DMS153 (cell line): ENCODE data around the gene CACNA2D4.

Experiments used
- DNase-seq: peaks from one replicate; lab custom pipeline; 2025; lab: John Stamatoyannopoulos, UW

The CACNA2D4 gene

DNA sequence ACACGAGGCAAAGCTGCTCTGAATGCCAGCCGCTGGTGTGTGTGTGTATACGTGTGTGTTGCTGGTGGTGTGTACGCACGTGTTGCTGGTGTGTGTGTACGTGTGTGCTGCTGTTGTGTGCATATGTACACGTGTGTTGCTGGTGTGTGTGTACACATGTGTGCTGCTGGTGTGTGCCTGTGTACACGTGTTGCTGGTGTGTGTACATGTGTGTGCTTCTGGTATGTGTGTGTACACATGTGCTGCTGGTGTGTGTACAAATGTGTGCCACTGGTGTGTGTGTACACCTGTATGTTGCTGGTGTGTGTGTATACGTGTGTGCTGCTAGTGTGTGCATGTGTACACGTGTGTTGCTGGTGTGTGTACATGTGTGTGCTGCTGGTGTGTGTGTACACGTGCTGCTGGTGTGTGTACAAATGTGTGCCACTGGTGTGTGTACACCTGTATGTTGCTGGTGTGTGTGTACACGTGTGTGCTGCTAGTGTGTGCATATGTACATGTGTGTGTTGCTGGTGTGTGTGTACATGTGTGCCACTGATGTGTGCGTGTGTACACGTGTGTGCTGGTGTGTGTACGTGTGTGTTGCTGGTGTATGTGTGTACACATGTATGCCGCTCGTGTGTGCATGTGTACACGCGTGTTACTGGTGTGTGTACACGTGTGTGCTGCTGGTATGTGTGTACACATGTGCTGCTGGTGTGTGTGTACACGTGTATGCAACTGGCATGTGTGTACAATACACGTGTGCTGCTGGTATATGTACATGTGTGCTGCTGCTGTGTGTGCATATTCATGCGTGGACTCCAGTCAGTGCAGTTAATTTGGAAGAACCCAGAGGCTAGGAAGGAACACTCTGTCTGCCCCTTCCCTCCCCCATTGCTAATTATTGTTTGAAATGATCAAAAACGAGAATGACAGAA is 47.2 kb downstream of the CACNA2D4 start:
- no peak for DNase-seq

DNA sequence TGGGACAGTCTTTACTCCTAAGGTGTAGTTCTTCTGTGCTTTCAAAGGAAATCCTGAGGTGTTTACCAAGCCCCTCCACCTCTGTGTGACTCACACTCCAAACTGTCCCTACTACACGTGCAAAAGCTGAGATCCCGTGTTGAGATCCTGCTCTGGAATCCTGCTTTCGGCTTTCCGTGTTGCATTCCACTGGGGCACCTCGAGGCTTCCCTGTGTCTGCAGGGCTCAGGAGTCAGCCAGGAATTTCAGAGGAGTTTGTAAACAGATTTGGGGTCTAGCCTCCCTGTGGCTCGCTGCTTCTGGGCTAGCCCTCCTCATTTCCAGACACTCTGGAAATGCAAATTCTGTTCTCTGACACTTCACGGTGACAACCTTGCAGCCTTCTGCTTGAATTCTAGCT is 48.4 kb downstream of the CACNA2D4 start:
- no peak for DNase-seq

DNA sequence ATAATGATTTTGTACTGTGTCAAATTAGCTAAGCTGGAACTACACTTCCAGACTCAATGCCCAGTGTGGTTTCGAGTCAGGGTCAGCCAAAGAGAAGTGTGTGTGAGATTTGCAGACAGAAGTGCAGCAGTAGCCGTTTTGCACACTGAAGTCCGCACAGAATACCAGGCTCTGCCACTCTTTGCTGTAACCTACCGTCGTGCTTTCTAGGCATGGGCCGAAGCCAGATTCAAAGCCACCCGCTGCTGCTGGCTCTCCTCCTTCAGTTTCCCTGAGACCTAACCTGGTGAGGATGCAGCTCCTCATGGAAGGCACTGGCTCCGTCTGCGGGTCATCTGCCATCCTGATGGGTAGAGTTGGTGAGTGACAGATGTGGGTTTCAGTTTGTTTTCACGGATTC is 49.3 kb downstream of the CACNA2D4 start:
- DNase-seq, result no peak

DNA sequence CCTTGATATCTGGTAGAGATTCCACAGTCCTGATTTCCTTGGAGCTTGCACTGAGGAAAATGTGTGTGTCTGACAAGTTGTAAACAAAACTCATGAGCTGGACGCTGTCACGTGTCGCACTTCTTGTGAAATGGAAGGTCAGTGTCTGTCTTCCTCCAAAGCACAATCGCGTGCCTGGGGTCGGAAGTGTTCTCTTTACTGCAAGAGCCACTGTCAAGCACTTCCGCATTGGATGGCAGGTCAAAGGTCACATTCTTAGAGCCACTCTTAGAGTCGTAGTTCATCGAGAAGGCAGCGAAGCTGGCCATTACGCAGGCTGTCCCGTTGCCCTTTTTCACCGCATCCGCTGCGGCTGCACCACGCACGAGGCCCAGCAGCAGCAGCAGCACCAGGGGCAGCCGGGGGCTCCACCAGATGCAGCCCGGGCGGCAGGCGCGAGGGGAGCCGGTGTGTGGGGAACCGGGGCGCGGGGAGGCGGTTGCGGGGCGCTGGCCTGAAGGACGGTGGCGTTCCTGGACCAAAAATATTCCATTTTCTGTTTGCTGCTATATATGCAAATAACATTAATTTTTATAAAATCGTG is 53.1 kb downstream of the CACNA2D4 start:
- DNase-seq, result no peak

DNA sequence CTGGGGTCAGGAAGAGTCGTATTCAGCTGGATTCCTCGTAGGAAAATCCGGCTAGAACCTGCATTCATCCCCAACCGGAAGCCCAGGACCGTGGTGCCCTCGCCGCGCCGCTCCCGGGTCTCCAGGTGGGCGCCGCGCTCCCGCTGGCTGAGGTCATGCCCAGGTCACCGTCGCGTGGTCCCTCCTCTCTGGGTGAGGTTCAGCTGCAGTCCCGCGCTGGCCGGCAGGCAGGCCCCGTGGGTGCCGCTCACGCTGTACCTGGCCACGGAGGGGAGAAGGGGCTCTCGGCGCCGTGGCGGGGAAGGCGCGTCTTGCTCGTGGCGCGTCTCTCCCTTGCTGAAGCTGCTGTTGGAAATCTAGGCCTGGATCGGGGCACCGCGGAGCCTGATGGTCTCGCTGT is 53.6 kb downstream of the CACNA2D4 start:
- no peak for DNase-seq

DNA sequence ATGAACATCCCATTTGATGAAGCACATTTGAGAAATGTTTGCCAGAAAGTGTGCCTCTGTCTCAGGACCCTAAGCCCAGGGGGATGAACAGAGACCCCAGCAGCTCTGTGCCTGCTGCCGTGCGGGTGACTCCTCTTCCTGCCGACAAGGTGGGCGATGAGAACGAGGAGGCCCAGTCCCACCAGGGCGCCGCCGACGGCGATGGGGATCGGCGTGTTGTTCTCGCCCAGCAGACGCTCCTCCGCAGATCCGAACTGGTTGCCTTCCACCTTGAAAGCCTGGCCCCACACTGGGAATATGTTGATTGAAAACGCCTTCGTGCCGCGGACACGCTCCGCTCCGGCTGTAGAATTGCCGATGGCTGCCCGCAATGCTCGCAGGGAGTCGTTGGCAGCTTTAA is 54.0 kb downstream of the CACNA2D4 start:
- no peak for DNase-seq

DNA sequence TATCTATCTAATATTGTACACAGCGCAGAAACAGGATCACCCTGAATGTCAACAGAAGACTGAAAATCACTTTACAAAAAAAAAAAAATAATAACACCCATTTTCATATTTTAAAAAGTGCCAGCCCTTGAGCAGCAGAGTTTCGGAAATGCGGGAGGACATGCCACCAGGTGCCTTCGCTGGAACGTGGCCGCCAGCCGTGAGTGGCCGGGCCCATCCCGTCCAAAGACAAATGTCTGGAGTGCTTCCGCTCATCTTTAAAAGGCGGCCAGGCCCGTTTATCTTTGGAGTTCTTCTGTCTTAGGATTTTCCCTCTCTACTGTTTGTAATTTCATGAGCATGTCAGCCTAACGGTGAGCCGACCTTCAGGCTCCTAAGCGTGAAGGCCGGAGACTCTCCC is 54.6 kb downstream of the CACNA2D4 start:
- DNase-seq, result no peak

DNA sequence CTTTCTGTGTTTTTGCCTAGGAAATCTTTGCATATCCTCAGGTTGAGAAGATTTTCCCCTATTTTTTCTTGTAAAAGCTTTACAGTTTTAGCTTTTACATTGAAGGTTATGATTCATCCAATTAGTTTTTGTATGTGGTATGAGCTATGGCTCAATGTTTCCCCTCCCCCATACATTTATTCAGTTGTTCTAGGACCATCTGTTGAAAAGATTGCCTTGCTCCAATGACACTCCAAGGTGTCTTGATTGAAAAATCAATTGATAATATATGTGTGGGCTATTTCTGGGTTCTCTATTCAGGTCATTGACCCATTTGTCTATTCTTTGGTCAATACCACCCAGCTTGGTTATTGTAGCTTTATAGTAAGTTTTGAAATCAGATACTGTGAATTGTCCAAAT is 55.5 kb downstream of the CACNA2D4 start:
- DNase-seq, result no peak

DNA sequence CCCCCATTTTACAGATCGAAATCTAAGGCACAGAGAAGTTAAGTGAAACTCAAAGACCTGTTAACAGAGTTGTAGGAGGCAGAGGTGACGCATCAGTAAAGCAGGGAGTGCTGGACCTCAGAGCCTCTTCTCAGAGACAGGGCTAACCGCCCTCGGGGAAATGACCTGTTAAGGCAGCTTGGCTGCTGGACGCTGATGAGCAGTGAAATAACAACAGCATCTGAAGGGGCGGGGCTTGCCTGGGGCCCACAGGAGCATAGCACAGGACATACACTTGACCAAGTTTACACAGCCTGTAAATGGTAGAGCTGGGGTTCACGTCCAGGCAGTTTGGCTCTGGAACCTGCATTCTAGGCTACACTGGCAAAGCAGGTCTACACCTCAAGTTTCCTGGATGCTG is 58.8 kb downstream of the CACNA2D4 start:
- no peak for DNase-seq

DNA sequence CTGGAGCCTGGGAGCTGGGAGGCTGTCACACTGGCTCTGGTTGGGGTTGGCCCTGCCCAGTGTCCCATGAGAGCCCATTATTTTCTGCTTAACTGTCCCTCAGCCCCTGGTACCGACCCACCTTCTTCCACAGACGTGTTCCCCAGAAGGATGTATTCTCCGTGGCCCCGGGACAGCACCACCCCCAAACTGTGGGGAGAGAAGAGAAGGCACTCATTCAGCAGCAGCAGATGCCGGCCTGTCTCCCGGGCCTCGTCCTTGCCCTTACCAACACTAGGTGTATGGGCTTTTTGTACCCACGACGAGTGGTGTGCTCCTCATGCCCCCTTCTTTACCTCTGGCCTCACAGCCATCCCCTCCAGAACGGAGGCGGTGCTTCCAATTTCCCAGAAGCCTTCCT is 60.0 kb downstream of the CACNA2D4 start:
- DNase-seq, result no peak

DNA sequence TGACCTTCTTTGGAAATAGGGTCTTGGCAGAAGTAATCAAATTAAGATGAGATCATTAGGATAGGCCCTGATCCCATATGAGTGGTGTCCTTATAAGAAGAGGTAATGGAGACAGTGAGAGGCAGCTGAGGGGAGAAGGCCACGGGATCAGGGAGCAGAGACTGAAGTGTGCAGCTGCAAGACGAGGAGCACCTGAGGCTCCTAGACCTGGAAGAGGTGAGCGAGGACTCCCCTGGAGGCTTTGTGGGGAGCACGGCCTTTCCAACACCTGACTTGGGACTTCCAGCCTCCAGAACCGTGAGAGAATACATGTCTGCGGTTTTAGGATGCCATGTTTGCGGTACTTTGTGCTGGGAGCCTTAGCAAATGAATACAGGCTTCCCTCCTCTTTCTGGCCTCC is 60.6 kb downstream of the CACNA2D4 start:
- DNase-seq, result no peak

DNA sequence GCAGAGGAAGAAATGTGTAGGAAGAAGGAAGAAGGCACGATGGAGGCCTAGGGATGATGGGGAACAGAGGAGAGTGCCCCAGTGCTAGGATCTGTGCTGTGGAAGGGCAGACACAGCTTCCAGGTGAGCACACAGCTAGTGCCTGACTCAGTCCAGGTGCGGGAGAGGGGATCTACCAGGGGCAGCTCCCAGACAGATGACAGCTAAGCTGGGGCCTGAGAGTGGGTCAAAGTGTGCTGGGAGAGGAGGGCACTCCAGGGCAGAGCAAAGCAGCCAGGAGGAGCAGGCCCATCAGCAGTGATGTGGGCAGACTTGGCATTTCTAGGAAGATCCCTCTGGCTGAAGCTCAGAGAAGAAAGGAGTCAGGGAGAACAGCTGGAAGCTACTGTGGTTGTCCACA is 61.4 kb downstream of the CACNA2D4 start:
- no peak for DNase-seq

DNA sequence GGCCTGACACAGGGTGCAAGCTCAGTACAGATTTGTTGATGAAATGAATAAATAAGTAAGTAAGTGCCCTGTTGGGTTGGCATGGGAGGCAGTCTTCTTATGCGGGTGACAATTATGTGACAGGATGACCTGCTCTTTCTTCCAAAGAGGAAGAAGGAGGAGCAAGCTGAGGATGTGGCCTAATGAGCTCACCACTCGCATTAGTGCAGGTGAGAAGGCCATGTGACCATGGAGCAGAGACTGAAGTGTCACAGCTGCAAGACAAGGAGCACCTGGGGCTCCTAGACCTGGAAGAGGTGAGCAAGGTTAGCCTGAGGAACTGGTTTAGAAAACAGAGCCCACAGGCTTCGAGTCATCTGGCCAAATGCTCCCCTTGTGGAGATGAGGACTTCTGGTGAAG is 63.2 kb downstream of the CACNA2D4 start:
- no peak for DNase-seq

DNA sequence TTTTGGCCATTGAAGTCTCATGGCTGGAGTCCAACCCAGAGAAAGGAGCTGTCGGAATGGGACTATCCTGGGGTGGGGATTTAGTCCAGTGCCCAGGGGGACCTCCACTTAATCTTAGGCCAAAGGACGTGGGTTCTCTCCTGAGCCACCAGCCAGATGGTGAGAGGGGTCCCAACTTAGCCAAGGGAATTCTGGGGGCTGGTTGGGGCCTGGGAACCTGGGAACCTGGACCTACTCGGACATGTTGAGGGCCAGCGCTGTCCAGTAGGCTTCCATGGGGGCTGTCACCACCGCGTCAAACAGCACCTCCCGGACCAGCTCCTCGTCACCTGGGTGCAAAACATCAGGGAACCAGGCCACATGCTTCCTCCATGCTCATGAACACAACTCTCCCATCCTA is 64.7 kb downstream of the CACNA2D4 start:
- no peak for DNase-seq

DNA sequence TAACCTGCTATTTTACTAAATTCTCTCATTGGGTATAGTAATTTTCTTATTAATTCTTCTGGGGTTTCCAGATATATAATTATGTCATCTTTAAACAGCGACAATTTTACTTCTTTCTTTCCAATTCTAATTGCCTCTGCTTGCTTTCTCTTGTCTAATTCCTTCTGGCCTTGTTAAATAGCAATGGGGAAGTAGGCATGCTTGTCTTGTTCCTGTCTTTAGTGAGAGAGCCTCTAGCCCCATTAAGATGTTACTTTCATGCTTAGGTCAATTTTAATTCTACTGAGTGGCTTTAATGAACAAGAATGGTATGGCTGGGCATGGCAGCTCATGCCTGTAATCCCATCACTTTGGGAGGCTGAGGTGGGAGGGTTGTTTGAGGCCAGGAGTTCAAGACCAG is 66.4 kb downstream of the CACNA2D4 start:
- no peak for DNase-seq

DNA sequence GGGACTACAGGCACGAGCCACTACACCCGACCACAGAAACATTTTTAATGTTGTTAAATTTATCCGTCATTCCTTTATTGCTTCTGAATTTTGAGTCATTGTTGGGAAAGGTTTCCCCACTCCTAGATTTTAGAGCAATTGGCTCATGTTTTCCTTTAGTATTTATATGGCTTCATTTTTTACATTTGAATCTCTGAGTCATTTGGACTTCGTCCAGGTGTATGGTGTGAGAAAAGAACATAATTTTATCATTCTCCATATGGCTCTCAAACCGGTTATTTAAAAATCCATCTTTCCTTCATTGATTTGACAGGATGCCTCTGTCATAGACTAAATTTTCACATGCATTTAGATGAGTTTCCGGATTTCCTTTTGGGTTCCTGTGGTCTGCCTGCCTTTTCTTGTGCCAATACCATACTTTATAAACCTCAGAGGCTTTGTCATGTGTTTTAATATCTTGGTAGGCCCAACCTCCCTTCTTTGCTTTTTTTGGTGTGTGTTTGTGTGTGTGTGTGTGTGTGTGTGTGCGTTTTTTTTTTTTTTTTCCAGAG is 67.2 kb downstream of the CACNA2D4 start:
- DNase-seq, result no peak

DNA sequence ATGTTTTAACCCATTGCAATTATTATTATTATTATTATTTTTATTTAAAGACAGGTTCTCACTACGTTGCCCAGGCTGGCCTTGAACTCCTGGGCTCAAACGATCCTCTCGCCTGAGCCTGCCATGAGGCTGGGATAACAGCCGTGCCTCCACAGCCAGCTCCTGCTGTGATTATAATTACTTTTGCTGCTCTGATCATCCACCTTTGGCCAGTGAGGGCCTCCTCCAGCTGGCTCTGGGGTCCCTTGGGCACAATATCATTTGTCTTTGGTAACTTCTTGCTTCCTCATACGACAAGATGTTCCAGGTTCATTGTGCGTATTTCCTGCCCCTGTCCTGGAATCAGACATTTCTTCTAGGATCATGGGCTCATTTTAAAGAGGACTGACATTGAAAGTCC is 69.7 kb downstream of the CACNA2D4 start:
- no peak for DNase-seq

DNA sequence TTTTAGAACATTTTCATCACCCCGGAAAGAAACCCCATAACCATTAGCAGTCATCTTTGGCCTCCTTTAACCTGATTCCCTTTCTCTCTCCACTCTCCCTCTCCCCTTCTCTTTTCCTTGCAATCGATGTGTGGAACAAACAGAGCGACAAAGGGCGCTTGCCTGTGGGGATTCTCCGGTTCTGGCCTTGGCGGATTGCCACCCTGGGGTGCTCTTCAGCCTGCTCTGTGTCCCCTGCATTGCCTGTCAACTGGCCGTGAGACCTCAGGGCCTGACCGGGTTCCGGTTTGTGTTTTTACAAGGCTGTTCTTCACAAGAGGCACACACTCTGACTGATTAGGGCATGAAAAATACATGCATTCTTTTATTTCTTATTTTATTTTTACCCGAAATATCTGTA is 70.3 kb downstream of the CACNA2D4 start:
- peak; percentile 20 for DNase-seq

DNA sequence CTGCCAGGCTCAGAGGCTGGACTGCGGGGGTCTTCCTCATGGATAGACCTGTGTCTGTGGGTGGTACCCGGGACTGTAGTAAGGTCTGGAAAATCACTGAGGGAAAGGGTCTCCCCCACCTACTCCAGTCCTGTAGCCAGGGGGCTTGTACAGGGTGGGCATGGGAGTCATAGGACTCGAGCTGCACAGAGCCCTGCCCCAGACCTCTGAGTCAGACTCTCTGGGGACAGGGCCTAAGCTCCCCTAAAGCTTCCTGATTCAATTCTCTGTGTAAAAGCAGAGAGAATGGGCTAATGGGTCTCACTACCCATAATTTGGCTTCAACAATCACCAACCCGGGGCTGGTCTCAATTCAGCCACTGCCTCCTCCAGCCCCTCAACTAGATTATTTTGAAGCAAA is 71.0 kb downstream of the CACNA2D4 start:
- DNase-seq, result no peak

DNA sequence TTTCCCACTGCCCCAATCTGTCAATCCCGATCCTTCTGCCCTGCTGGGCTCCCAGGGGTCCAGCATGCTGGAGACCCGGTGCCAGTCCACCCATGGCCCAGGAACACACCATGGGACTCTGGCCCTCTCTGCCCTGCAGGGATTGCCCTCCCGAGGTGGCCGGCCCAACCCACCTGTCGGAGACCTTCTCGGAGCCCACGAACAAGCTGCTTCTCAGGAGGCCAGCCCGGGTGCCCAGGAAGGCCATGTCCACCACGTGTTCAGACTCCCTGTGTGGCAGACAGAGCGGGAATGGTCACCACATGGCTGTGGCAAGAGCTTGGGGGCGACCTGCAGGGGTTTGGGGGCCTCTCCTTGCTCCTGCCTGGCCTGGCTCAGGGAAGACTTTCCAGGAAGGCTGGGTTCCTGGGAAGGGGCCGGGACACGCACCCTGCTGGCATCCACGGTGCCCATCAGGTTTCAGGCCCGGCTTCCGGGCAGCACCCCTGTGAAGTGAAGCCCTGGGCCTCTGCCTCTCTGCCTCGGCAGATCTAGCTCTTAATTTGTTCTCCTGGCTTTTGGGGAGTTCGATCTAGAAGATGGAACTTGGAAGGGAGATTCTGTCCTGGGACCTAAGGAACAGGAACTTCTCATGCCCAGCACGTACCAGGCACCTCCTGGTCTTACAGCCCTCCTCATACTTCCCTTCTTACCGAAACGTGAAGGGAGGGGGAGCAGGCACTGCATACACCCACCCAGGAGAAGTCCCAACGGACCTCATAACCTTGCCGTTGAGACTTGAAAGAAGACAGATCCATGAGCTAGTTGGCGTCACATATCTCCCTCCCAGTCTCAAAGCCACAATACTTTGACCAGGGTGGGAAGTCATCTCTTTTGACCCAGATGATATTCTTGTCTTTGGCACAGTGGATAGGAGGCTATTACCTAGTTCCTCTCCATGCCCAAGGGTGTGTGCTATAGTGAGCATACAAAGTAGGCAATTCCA is 71.7 kb downstream of the CACNA2D4 start:
- DNase-seq, result no peak

DNA sequence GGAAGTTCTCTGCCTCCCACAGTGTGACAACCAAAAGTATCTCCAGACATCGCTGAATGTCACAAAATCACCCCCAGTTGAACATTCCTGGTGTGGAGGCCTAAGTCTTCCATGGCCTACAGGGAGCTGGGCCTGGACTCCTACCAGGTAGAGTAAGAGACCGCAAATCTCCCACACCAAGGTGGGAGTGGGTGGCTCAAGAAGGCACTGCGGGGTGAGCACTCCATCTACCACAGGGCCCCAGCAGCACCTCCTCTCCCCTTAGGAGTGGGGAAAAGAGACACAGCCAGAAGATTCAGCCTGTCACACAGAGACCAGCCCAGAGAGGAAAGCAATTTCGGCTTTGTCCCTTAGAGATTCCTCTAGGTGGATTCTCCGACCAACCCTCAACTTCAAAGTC is 72.6 kb downstream of the CACNA2D4 start:
- DNase-seq, result no peak

DNA sequence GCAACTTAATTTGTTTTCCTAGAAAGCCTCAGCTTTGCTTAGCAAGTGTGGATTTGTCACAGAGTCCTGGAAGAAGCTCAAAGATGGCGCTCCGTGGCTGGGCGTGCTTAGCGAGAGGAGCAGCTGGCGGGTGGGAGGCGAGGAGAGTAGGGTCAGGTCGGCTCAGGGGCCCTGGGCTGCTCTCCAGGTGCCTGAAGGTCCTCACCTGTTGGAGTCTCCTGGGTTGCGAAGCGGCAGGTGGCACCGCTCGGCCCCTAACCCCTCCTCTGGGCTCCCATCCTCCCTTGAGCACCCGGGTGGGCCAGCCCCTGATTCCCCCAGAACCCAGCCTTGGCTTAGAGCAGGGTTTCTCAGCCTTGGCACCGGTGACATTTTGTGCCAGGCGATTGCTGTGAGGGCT is 73.0 kb downstream of the CACNA2D4 start:
- no peak for DNase-seq
